GM18526 (cell line): Measurements from ENCODE around the gene GARIN5B.

Source experiments
- POLR2A ChIP-seq: IDR thresholded peaks from 3 replicates; pipeline ENCODE4 v1.6.1; 2011; ENCODE audit not compliant: insufficient read length; ENCODE audit errors: extremely low read depth

Gene GARIN5B

GRCh38 chr19:55365964-55366363, 2.9 kb upstream of the GARIN5B start:
- no peak for TF ChIP-seq POLR2A

GRCh38 chr19:55365245-55365644, 2.2 kb upstream of the GARIN5B start:
- no peak for TF ChIP-seq POLR2A

- TF ChIP-seq POLR2A, result no peak
Measured at GRCh38 chr19:55362174-55362989, 678 bp downstream of the GARIN5B start.

GRCh38 chr19:55360902-55361301, 2.2 kb downstream of the GARIN5B start:
- no peak for TF ChIP-seq POLR2A

GRCh38 chr19:55358943-55359908, 3.8 kb downstream of the GARIN5B start:
- TF ChIP-seq POLR2A, result no peak

GRCh38 chr19:55358493-55358892, 4.6 kb downstream of the GARIN5B start:
- TF ChIP-seq POLR2A, result no peak

GRCh38 chr19:55355213-55355821, 7.7 kb downstream of the GARIN5B start:
- TF ChIP-seq POLR2A, result no peak

GRCh38 chr19:55354698-55355212, 8.3 kb downstream of the GARIN5B start, which contains the start of gene COX6B2:
COX6B2 (minus strand) TSS chr19:55354719; CDS start chr19:55354521, 198 bp downstream.
- no peak for TF ChIP-seq POLR2A

- no peak for TF ChIP-seq POLR2A
Measured at GRCh38 chr19:55353803-55354697, 9.0 kb downstream of the GARIN5B start.

GRCh38 chr19:55353356-55353802, 9.7 kb downstream of the GARIN5B start:
- TF ChIP-seq POLR2A, result no peak

- no peak for TF ChIP-seq POLR2A
Measured at GRCh38 chr19:55352549-55353145, 10.4 kb downstream of the GARIN5B start.

- TF ChIP-seq POLR2A, result no peak
Measured at GRCh38 chr19:55352040-55352439, 11.0 kb downstream of the GARIN5B start.

- TF ChIP-seq POLR2A, result no peak
Measured at GRCh38 chr19:55350620-55351315, 12.3 kb downstream of the GARIN5B start.
